Measurements from ENCODE around the gene SATL1.
"Not testable (repeated sequence)": the region's sequence is repeated elsewhere in the genome, so short reads cannot be mapped to it uniquely, and the experiment has no call there.

- TF ChIP-seq EZH2 (IDR thresholded peaks at IDR 0.05; ENCODE audit: insufficient read depth, low read length); CTCF (IDR thresholded peaks at IDR 0.05; ENCODE audit: insufficient read depth, low read depth, low read length): not testable (repeated sequence)
Measured at GRCh38 chrX:85285286-85285685, 41.7 kb upstream of the SATL1 start.
